HEK293T (cell line): ENCODE data around the gene CD300LD.

Experiments used
- ELF4 ChIP-seq: fragments of 450-650 bp; IDR thresholded peaks from 2 replicates; pipeline ENCODE4 v1.6.1; 2017; ENCODE audit warnings: antibody characterized with exemption
- NFRKB ChIP-seq: fragments of 450-650 bp; IDR thresholded peaks from 2 replicates; pipeline ENCODE4 v1.6.1; 2016; ENCODE audit warnings: mild to moderate bottlenecking, moderate library complexity
- SP1 ChIP-seq: fragments of 450-650 bp; IDR thresholded peaks from 2 replicates; pipeline ENCODE4 v1.6.1; 2017

- TF ChIP-seq SP1: no peak
- TF ChIP-seq NFRKB: no peak
- TF ChIP-seq ELF4: no peak
These were observed 20.3 kb downstream of the CD300LD start for GRCh38 chr17:74571621-74572270.
